HPDE6-E6E7 (cell line): ENCODE results near the gene MKNK1.

Experiments
- DNase-seq: peaks from one replicate; pipeline ENCODE4 v3.0.0; 2011; ENCODE audit warnings: missing footprints; ENCODE audit errors: extremely low spot score

The MKNK1 gene

DNA sequence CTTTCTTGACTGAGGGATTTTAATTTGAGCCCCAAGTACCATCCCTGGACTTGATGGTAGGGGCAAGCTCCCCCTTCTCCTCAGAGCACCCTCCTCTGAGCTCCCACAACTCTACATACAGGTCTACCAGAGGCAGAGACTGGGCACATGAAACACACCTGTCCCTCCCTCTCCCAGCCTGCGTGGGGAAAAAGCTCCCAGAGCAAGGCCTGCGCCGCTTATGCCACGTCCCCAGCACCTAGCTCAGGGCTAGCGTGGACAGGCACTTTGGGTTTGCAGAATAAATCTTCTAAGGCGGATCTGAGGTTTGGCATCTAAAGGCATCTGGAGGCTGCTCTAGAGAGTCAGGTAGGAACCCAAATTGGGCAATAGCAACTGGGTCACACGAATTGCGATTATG, 45.1 kb downstream of the MKNK1 start:
- no peak for DNase-seq

DNA sequence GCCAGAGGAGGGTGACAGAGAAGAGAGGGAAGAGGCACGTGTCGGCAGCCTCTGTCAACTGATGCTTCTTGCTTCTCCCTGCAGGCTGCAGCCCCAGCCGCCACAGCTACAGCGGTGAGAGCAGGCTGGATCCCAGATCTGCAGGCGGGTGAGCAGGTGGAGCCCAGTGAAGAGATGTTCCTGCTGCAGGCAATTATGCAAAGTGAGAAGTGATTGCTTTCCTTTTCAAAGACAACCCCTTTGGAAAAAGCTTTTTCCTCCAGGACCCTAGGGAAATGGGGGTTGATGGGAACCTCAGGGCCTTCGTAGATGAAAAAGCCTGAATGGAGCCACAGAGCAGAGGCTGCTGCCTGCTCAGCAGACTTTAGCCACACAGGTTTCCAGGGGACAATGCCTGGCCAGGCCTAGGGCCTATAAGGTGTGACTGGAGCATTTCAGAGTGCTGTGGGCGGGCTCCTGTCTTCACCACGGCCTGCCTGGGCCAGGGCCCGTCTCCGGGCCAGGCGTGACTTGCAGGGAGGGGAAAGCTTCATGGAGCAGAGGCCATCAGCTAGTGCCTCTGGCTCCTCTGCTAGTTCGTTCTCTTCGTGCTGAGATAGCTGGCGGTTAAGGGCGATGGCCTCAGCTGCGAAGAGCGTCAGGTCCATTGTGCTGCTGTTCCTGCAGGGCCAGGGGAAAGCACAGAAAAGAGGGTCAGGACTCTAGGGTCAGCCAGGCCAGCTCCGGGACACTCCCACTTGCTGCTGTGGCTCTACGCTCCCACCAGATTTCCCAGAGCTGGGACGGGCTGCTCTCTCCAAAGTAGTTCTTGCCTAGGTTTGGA, 45.7 kb downstream of the MKNK1 start:
- no peak for DNase-seq

DNA sequence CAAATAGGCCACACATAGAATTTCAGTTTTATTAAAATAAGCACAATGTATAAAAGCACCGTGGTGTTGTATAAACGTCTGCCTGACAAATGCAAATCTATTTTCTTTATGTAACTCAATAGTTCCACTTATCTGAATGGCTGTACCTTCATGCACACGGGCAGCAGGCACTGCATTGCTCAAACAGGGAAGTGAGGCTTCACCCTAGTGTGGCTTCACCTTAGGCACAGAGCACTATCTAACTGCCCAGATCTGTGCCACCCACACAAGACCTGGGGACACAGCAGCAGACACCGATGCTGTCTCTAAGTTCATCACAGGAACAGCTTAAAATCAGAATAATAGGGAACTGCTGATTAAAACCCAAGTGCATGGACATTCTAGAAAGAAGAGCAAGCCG, 46.7 kb downstream of the MKNK1 start:
- no peak for DNase-seq

DNA sequence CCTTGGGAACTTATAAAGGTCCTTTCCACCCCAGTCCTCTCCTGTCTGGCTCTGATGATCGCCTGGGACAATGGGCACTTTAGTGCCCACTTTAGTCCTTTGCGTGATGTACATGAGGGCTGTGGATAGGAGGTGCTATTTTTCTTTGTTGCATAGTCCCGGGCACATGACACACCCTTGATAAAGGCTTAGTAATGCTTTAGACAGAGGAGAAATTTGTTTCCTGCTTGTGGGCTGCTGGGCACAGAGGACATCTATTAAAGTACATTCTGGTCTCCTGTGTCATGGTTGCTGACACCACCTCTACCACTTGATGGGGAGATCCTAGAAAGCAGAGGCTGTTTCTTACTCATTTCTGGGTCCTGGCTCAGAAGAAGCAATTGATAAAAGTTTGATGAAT, 47.2 kb downstream of the MKNK1 start:
- peak; percentile 64 for DNase-seq

DNA sequence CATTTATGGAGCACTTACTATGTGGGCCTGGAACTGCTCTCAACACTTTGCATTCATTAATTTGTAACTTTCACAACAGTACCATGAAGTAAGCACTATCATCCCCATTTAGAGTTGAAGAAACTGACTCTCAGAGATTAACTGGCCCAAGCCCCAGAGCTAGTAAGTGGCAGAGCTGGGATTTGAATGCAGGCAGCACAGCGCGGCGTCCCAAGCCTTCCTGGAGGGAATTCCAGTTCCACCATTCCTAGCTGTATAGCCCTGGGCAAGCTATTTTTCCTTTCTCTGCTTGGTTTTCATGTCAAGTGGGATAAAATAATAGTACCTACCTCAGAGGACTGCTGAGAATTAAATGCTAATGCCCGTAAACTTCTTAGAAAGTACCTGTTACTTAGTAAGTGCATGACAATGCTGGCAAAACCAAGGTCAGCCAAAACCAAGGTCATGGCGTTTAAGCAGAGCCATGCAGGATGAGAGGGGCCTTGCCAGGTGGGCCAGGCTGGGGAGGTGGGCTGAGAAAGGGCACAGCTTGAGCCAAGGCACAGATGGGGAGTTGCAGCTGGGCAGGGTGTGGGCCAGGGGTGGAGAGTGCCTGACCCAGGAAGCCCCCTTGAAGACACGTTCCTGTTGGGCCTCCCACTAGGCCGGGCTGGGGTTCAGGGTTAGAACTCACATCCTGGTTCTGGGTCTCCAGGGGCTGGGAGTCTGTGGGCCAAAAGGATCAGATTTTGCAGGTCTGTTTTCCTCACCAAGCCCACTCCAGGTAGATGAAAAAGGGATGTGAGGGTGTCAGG, 48.0 kb downstream of the MKNK1 start:
- DNase-seq, result no peak

DNA sequence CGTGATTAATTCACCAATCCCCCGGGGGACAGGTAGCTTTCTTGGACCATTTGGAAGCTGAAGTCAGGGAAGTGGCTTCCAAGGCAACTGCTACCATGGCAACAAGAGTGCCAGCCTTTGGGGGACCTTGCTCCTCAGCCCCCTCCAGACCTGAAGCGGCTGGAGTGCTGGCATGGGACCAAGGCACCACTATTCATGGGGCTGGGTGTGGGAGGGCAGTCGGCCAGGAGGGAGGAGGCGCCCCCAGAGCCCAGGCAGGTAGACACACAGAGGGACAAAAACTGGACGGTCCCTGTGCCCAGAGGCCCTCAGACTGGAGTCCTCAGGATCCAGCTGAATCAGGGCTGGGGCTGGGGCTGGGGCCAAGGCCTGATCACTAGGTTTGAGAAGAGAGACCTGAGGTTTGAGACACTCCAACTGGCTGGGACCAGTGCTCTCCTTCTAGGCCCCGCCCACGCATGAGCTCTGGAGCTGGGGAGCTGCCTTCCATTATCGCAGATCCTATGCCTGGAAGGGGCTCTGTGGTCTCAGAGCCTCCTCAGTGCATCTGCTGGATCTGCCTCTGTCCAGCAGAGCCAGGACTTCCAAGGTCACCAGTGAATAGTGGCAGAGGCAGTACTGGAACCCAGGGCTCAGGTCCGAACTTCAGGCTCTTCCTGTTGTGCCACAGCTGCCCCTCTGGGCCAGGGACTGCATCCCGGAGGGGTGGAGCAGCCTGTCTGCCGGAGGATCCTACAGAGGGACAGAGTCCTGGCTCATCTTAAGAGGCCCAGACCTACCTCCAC, 49.3 kb downstream of the MKNK1 start:
- DNase-seq, result no peak

DNA sequence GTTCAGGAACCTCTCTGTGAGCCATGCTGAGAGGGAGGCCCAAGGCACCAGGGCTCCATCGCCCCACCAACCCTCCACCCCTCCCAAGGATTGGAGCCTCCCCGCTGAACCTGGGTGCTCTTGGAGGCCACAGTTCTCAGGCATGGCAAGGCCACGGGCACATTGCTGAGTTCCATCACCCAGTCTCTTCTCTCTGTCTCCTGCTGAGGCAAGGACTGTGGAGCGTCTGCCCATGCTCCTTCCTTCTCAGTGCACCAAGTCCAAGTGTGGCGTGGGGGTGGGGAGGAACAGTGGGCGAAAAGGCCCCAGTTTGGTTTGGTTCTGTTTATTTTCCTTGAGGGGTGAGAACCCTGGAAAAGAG, 49.9 kb downstream of the MKNK1 start:
- no peak for DNase-seq

DNA sequence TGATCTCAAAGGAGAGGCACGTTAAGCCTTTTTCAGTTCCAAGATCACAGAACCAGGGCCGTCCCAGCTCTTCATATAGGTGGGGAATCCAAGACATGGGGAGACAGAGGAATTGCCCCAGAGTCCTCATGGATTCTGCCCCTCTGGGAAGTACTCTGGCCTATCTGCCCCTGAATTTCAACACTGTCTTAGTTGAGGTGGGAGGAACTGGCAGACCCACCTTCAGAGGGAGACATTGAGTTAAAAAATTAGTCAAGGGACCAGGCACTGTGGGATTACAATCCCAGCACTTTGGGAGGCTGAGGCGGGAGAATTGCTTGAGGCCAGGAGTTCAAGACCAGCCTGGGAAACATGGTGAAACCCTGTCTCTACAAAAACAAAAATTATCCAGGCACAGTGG, 50.6 kb downstream of the MKNK1 start:
- no peak for DNase-seq

DNA sequence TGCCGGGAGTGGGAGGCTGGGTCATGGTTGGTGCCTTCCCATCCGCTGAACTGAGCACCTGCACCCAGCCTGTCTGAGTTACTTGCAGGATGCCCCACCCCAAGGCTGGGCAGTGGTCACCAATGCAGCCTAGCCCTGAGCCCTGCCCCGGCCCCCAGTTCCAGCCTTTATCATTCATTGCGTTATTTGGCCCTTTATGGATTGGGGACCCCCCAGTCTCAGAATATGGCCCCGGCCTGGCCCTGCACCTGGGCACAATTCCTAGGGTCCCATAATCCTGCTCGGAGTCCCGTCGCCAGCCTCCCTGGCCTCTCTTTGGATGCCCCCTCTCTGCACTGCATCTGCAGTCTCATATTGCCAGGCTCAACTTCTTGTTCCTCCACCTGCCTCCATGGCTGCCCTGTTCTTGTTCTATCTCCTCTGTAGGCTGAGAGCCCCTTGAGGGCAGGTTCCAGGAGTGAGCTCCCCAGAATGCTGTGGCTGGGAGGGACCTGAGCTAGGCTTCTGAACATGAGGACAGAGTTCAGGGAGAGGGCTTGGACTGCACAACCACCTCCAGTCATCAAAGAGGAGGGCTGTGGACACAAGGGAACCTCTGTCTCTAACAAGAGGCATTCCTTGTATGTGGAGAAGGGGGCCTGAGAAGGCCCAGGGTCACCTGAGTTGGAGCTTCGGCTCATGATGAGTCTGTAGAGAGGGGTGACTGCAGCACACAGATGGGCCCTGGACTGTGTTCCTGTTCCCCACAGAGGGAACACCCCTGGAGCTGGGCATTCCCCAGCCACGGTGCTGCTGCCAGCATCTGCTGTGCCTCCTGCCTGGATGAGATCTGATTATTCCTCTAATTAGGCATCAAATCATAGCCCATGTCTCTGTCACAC, 51.5 kb downstream of the MKNK1 start:
- no peak for DNase-seq

DNA sequence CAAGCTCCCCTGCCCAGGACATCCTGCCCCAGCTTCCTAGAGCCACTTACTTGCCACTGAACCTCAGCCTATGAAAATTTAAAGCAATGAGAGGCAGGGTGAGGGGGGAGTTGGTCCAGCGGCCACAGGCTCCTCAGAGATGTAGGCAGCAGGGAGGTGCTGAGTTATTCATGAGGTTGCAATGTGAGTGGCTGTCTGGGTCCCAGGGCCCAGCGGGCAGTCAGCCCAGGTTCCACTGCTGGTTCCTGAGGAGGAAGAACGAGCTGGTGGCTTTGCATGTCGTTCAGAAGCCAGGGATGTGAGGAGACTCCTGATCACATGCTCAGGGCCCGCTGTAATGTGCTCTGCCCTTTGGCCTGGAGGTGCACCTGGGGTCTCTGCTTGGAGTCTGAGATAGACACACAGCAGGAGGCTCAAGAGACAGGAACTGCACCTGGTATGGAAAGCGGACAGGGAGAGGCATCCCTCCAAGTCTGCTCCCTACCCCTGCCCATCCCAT, 52.4 kb downstream of the MKNK1 start, which contains the start of gene KNCN:
Gene KNCN (minus strand): TSS at position 51 of the 499 bp plus-strand sequence. CDS start 432 bp downstream, outside the sequence.
- DNase-seq, result no peak

DNA sequence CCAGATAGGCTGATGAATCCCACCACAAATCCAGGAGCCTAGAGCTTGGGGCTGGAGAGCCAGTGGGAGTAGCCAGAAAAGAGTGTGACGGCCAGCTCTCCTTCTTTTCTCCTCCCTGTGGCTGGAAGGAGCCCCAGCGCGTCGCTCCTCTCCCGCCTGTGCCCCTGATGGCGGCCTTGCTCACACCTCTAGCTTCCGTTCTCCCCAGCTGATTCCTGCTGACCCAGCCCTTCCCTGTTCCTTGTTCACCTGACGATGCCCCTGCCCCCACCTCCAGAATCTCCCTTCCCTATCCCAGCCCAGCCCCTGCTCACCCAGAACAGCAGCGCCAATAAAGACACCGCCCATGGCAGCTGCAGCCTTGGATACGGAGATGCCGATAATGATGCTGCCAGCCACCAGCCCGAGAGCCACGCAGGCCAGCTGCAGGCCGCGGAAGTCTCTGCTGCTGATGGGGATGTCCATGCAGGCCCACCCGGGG, 53.3 kb downstream of the MKNK1 start:
- no peak for DNase-seq

DNA sequence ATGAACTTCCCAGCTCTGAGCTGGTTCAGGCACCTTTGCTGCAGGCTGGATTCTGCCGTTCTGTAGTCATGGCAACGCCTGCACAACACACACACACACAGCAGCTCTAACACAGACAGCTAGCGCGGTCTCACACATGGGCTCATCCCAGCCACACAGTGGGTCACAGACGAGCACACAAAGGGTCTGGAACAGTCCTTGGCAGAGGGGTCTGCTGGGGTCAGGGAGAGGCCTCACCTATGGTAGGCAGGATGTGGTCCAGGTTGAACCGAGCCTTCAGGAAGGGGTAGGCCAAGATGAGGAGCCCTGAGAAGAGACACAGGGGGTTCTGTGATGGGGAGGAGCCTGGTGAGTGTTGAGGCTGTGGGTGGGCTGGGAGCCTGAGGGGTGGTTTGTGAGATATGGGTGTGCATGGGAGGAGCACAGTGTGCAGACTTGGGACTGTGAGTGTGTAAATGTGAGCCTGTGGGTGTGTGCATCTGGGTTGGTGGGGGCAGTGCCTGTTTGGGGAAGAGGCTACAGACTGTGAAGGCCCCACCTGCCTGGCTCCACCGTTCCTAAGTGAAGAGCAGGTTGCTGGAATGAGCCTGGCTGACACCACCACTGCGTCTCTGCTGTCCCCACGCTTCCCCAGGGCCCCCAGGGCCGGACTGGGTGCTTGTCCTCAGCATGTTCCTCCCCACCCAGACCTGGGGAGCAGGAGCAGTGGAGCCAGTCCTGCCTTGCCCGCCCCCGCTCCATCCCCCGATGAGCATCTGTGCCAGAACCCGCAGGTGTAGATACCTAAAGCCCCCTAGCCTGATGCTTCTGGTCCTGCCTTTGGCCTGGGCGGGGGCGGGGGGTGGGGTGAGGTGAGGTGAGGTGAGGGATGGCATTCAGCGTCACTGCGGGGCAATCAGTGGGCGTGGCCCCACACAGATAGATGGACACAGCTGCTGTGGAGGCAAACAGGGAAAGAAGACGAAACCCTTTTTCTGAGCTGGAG, 54.1 kb downstream of the MKNK1 start:
- peak; percentile 38 for DNase-seq

DNA sequence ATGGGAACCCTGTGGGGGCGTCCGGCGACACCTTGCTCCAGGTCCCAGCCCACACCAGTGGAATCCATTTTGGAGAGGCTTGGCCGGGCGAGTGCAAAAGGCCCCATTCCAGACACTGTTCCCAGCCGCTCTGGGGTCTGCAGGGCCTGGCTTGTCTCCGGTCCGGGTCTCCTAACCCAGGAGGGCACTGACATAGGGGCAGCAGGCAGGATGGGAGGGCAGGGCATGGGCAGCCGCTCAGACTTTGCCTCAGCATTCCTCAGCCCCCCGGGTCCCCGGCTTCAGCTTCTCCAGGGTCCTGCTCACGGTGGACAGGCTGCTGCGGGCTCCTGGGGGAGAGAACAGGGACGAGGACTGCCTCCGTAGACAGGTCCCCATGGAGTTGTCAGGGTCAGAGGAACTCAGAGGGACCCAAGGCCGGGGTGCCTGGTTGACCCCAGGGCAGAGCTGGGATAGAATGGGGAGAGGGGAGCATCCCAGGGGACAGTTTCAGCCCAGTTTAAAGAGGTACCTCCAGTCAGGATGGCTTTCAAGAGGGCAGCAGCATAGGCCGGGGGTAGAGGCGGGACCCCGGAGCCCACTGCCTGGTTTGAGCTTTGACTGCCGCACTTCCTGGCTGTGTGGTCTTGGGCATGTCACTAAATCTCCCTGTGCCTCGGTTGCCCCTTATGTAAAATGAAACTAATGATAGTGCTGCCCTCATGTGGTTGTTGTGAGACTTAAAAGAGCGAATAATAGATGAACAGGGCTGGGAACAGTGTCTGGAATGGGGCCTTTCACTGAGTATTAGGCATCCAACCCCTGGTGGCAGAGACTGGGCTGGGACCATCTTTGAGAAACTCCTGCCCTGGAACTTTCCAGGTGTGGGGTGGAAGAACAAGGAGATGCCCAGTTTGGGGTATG, 56.3 kb downstream of the MKNK1 start:
- DNase-seq, result no peak

DNA sequence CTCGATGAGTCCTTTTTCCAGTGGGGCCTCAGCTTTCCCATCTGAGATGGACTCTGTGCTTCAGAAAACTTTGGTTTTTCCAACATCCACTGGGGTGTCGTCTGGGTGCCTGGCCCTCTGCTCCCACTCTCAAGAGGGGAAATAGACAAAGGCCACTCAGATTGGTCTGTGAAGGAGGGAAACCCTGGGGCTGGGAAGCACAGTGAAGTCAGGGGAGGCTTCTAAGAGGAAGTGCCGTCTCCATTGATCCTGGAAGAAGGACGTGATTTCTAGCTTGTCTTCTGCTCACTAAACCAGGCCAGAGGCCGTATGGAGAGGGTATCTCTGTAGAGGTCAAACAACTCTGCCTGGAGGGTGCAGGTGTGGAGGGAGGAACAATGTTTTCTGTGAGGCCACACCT, 57.9 kb downstream of the MKNK1 start:
- DNase-seq, result no peak

DNA sequence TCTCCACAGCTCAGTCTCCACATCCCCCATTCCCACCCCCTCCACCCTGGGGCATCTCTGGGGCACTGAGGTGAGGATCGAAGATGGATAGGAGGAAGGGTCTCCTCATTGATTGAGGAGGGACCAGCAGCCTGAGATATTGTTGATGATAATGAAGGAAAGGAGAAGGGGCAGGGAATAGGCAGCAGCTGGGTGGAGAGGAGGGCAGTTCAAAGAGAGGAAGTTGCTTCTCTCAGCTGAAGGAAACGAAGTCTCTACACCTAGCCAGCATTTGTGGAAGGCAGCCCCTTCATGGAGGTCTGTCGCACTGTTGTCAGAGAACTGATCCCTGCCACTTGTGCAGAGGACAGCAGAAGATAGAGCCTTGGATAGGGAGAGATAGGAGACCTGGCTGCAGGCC, 58.3 kb downstream of the MKNK1 start:
- DNase-seq, result no peak

DNA sequence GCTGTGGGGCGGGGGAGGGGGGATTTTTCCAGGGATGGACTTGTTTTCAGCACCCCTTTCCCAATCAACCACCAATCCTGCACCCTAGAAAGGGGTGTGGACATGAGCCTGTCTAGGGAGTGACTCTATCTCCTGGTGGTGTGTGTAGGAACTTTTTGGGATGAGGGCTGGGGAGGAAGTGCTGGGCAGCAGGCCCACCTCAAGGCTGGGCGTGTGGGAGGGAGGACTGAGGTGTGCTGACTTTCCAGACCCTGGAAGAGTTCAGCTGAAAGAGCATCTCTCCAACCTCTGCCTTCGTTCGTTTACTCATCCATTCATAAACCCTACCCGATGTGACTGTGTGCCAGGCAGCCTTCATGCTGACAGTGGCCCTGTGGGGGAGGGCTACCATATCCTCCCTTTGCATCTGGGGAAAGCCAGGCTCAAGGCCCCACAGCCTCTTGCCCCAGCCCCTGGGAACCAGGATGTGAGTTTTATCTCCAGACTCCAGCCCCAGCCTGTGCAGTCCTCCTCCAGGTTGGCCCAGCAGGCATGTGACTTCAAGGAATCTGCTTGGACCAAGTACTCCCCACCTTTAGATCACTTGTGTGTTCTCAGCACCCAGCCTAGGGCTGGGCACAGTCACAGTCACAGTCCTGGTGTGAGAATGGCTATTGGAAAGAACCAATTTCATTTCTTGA, 59.4 kb downstream of the MKNK1 start:
- no peak for DNase-seq

DNA sequence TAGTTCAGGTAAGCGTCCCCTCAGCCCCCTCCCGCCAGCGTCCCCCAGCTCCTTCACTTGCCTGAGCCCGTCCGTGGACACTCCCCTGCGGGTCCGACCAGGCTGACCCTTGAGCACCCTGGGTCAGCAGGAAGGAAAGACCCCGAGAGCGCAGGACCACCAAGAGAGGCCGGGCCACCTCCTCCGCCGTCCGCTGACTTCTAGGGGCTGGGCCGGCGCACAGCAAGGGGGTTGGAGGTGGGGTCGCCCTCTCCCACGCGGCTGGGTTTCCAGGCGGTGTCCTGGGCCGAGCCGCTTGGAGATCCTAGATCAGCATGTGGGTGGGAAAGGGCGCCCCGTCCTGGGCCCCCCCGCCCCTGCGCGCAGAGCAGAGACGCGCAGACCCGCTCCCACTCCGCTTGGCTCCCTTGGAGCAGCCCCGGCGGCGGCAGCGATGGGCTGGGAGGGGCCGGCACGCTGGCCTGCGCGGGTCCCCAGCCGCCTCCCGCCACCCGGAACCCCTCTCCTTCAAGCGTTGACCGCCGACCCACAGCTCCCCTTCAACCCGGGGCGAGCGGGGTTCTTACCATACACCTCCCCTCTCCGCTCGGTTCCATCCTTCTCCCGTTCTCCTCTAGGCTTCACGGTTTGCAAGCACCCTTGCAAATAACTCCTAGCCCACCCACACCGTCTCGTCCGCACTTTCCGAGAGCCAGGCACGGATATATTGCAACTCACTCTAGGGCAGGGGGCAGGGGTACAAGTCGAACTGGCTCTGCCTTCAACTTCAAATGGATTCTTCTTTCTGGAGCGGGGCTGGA, 60.1 kb downstream of the MKNK1 start:
- DNase-seq, result no peak
